NCI-H748 treated with DMSO at 0.1 percent for 48 hours (cell line): ENCODE results near the gene SMAD2.
"Not testable (repeated sequence)": the region's sequence is repeated elsewhere in the genome, so short reads cannot be mapped to it uniquely, and the experiment has no call there.

ENCODE experiments used
- DNase-seq: peaks from one replicate; lab custom pipeline; 2025; lab: John Stamatoyannopoulos, UW

The SMAD2 gene

DNA sequence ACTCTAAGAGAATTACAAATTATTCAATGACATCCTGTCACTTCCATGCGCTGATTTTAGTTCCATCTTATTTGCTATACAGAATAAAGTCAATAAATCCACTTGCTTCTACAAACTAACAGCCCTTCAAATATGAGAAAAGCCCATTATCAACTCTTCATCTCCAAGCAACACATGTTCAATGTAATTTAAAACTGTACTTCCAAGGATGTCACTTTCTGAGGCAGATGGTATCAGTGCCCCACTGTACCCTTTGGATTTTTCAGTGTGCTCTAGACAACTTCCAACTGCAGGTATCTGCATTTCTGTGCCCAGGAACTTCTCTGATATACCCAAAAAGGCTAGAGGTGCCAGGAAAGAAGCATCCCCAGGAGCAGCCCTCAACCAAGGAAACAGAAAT, 87.6 kb downstream of the SMAD2 start:
- no peak for DNase-seq

DNA sequence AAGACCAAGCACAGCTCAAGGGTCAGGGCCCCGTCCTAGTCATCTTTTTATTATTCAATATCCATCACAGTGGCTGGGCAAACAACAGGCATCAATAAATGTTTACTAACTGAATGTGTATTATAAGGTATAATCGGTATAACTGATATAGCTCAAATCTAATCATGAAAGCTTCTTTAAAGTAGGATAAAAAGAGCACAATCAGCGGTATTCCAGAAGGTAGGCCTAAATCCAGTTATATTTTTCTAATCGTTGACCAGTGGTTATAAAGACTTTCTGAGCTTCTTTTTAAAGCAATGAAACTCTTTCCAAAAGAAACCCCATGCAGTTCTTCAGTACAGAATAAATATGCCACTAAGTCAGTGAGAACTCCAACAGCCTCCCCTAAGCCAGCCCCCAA, 92.1 kb downstream of the SMAD2 start:
- no peak for DNase-seq

DNA sequence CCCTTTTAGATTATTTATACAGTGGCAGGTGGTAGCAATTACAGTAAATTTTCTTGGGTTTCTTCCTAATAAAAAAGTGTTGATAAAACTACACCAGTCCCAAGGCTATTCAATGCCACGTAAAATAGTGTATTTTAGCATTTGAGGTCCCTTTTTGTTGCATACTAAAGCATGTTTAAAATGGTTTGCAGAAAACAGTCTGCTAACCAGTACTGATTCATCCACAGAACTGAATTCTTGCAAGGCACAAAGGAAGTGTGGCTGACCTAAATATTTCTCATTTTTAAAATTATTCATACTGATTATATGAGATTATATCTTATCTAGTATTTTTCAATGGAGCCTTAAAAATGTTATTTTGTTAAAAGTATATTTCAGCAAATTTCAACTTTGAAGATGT, 98.1 kb downstream of the SMAD2 start:
- no peak for DNase-seq

- no peak for DNase-seq
Observed at GRCh38 chr18:47831351-47831750, 99.1 kb downstream of the SMAD2 start.

DNA sequence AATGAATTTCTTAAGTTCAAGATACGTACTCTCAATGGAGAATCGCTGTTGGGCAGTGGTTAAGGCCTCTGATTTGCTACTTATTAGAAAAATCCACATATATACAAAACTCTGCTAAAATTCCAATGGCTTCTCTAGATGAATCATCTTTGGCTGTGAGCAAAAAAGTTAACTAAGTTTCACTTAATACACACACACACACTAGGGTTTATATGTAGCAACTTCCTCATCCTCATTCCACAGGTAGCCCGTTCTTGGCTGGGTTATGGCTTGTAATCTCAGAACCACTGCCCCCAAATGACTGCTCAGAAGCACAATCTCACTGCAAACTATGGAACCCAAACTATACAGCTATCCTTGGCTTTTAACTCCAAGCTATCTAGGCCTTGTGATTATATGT, 99.7 kb downstream of the SMAD2 start:
- DNase-seq: no peak

DNA sequence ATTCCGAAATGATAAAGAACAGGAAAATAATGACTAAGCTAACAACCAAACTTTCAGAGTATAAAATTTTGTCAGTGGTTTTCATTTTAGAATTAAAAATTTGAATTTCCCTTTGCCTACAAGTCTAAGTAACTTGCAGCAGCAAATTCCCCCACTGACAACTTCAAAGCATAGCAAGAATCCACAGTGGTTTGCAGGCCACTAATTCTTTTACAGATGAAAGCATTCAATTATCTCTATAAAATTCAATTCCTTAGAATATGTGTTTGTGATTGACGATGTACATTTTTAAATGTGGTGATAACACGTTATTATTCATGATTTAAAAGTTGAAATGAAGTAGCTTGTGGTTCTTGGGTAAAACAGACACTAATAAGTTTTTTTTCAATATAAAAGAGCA, 100.6 kb downstream of the SMAD2 start:
- DNase-seq: no peak

DNA sequence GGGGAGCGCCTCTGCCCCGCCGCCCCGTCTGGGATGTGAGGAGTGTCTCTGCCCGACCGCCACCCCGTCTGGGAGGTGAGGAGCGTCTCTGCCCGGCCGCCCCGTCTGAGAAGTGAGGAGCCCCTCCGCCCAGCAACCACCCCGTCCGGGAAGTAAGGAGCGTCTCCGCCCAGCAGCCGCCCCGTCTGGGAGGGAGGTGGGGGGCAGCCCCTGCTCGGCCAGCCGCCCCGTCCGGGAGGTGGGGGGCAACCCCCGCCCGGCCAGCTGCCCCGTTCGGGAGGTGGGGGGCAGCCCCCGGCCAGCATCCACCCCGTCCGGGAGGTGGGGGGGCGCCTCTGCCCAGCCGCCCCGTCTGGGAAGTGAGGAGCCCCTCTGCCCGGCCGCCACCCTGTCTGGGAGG, 102.4 kb downstream of the SMAD2 start:
- not testable (repeated sequence) for DNase-seq

- DNase-seq: no peak
Observed at GRCh38 chr18:47826157-47827074, 104.0 kb downstream of the SMAD2 start.

- DNase-seq: no peak
Observed at GRCh38 chr18:47821314-47821713, 109.1 kb downstream of the SMAD2 start.

DNA sequence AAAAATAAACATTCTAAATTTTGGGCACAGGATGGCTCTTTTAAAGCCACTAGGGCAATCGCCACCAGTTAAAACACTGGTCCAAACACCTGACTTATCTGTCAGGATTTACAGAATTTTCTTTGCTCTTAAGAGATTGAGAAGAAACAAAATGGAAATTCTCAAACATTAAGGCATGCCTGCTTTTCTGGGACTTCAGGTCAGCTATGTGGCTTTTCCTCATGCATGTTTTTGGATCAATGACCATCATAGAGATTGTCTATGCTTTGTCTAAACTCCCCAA, 112.7 kb downstream of the SMAD2 start:
- DNase-seq: no peak

DNA sequence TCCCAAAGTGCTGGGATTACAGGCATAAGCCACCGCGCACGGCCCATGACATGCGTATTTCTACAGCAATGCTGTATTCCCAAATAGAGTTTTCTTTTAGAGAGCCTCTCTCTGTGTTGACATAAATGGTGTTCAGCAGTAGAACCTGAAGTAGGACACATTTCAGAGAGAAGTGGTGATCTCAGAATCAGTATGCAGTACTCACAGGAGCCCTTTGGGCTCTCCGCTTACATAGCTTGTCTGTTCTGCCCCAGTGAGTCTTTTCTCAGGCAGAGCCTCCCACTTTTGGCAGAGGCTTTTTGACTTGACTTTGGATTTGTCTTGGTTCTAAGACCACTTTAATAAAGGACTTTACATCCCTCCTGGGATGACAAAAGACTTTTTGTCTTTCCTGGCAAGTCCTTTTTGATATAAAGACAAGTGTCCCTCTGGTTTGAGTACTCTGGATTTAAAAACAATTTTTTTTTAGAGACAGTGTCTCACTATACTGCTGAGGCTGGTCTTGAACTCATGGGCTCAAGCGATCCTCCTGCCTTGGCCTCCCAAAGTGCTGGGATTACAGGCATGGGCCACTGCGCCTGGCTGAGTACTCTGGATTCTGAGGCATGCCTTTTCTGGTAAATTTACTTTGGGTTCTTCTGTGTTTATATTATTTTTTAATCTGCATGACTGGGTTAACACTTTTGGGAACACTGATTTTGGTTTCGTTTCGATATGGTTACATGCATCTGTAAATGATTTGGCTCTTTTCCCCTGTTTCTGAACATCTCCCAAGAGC, 113.3 kb downstream of the SMAD2 start:
- no peak for DNase-seq

DNA sequence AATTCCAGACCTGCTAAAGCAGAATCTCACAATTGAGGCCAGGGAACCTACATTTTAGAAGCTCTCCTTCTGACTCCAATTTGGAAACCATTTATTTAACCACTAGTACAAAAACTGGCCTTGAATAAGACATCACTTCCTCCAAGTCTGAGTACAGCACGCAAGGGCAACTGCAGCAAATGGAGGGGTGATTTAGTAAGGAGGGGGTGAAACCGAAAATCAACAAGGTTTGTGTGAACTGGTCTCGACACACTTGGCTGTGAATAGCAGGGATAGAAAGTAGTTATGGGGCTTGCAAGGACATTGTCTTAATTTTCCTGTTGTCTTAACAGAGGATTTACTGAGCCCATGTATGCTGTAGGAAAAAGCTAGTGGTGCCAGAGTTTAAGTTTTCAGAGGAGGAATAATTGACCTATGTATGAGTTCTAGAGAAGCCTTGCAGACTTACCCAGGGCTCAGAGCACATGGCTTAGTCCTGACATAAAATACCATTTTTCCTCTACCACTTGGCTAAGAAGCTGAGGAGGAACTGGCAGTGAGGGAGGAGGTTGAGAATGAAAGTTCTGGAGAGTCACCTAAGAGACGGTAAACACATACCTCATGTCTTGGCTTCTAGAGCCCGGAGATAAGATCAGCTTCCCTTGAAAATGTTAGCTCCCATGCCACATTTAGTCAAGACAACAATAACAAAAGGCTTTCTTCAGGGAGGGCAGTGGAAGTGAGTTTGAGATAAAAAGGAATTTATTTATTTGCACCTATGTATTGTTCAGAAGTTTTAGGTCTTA, 114.8 kb downstream of the SMAD2 start:
- no peak for DNase-seq

GRCh38 chr18:47809420-47809819, 121.0 kb downstream of the SMAD2 start:
- DNase-seq: no peak

DNA sequence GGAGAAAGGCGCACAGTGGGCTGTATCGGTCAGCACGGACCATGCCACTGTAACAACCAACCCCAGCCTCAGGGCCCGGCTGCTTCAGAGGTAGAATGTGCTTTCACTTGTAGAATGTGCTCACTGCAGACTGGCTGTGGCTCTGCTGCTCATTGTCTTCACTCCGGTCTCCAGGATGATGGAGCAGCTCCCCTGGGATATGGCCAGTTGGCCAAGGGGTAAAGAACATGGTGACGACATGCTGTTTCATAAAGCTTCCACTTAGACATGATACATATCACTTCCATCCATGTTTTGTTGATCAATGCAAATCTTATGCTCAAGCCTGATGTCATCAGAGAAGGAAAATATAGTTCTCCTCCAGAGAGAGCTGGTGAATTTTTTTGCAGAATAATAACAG, 127.7 kb downstream of the SMAD2 start:
- DNase-seq: no peak

GRCh38 chr18:47801817-47802216, 128.6 kb downstream of the SMAD2 start:
- no peak for DNase-seq

DNA sequence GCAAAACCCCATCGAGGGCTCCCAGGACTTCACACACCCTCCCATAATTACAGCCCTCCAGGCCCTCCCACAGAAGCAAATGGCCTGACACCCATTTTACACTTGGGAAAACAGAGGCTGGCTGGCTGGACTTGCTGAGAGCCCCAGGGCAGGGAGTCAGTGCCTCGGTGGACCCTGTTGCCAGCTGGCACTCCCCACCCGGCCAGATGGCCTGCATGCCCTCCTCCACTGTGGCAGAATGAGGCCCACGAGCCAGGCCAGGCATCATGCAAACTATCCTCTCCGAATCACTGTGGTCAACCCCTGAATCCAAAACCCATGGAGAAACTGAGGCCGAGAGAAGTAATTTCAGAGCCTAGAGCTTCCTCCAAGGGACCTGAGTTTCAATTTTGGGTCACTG, 129.7 kb downstream of the SMAD2 start:
- no peak for DNase-seq

- DNase-seq: no peak
Observed at GRCh38 chr18:47800248-47800647, 130.2 kb downstream of the SMAD2 start.

DNA sequence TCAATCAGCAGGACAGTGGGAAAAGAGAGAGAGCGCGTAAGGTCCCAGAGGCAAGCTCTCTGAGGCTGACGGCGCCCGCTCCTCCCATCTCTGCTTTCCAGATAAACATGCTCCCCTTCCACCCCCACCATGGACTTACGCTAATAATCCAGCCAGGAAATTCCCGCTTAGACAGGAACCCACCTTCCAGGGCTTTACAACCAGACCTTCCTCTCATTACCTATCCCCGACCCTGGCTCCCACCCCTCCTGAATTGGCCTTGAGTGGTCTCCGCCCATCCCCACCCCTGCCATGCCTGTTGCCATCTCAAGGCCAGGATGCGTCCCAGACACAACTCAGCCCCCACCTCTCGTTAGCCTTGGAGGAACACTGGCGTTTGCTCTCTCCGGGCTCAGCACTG, 131.1 kb downstream of the SMAD2 start:
- no peak for DNase-seq

GRCh38 chr18:47798366-47798765, 132.1 kb downstream of the SMAD2 start:
- DNase-seq: no peak

DNA sequence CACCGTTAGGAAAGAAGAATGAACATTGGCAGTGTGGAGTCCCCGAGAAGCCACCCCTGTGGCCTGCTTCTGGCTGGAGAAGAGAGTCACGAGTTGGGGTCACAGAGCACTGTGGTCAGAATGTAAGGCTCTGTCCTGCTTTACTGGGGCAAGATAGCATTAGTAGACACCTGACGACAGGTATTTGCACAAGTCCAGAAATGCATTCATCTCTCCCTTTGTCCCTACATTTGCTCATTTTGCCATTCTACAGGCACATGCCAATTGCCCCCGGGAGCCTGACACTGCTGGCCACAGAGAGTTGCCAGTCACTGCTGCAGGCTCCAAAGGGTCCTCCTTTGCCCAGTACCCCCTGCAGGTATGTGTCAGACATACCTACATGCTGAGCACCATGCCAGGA, 133.3 kb downstream of the SMAD2 start:
- DNase-seq: no peak

- DNase-seq: no peak
Observed at GRCh38 chr18:47795434-47795814, 135.0 kb downstream of the SMAD2 start.

DNA sequence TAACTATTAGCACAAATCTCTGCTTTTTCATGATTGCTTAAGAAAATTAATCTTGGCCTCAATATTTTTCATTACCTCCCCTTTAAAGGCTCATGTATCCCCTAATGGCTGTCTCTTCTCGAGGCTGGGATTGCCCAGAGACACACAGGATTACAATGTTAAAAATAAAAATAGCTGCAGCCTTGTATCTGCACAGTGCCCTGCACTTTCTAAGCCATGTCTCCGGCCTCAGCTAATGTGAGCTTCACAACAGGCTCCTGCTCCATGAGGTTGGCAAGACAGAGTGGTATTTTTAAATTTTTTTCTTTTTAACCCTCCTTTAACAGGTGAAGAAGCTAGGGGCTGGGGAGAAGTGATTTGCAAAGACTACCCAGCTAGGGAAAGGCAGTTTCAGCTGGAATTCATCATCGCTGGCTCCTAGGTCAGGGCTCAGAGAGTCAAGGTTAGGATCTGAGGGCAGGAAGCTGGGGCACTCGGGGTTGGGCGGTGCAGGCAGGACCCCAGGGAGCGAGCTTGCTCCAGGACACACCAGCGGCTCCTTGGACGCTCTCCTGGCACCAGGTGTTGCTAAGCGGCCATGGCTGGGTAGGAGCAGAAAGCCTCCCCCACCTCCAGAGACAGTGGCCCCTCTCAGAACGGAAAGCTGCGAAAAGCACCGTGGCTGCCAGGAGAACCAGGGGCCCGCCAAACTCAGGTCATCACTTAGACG, 135.6 kb downstream of the SMAD2 start:
- no peak for DNase-seq
